HUES48 (cell line): ENCODE data around the gene MCRIP2.

Source experiments
- H3K27ac ChIP-seq: one replicate; pipeline ENCODE4 v1.7.0; 2013; ENCODE audit warnings: low read depth, low read length, inconsistent platforms
- H3K27me3 ChIP-seq: 2 replicates; pipeline ENCODE4 v1.6.1; 2013; ENCODE audit warnings: mild to moderate bottlenecking, low read length; ENCODE audit not compliant: control insufficient read depth, insufficient read depth
- H3K36me3 ChIP-seq: 2 replicates; pipeline ENCODE4 v1.6.1; 2013; ENCODE audit warnings: low read length; ENCODE audit not compliant: control insufficient read depth, insufficient read depth
- H3K4me1 ChIP-seq: 2 replicates; pipeline ENCODE4 v1.6.1; 2013; ENCODE audit warnings: mild to moderate bottlenecking, low read length; ENCODE audit not compliant: control insufficient read depth, insufficient read depth
- H3K4me3 ChIP-seq: 2 replicates; pipeline ENCODE4 v1.5.1; 2013; ENCODE audit warnings: mild to moderate bottlenecking, low read depth, low read length
- H3K9ac ChIP-seq: 2 replicates; pipeline ENCODE4 v1.6.1; 2013; ENCODE audit warnings: mild to moderate bottlenecking, low read depth, low read length, moderate library complexity
- H3K9me3 ChIP-seq: 2 replicates; pipeline ENCODE4 v1.6.1; 2013; ENCODE audit warnings: low read length; ENCODE audit not compliant: control insufficient read depth, insufficient read depth

The MCRIP2 gene

DNA sequence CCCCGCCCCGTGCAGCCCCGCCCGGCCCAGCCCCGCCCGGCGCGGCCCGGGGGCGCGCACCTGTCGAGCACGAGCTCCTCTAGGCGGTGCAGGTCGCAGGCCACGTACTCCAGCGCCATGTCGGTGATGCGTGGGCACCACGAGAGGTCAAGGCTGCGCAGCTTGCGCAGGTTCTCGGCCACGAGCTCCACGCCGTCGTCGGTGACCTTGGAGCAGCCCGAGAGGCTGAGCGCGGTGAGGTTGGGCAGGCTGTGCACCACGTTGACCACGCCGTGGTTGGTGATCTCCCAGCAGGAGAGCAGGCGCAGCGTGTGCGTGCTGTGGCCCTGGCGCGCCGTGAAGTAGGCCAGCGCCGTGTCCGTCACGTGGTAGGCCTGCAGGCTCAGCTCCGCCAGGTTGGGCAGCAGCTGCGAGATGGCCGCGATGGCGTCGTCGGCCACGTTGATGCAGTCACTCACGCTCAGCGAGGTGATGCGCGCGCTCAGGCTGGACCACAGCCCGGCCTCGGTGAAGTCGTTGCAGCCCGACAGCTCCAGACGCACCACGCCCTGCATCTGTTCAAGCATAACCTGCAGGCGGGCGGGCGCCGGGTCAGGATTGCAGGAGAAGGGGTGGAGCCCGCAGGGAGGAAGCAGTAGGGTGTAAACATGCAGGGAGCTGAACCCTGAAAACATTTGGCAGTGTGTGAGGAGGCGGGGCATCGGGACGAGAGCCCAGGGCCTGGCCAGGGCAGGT lies 53.9 kb downstream of the MCRIP2 start:
- Histone ChIP-seq H3K4me3 (peak overlapping the region; percentile 74), H3K9me3 (no peaks in the 10 kb centered on the region), H3K27ac (no peak overlapping the region), H3K36me3 (no peaks in the 10 kb centered on the region), H3K27me3 (peaks cover 71% of the 10 kb centered on the region), H3K9ac (peak overlapping the region; percentile 45; the same call in 1 of the 2 replicates), H3K4me1 (no peaks in the 10 kb centered on the region)
